Measurements from ENCODE around the gene RASSF9.

GRCh38 chr12:85883763-85884162, 47.6 kb upstream of the RASSF9 start:
- TF ChIP-seq, protein P1, sequence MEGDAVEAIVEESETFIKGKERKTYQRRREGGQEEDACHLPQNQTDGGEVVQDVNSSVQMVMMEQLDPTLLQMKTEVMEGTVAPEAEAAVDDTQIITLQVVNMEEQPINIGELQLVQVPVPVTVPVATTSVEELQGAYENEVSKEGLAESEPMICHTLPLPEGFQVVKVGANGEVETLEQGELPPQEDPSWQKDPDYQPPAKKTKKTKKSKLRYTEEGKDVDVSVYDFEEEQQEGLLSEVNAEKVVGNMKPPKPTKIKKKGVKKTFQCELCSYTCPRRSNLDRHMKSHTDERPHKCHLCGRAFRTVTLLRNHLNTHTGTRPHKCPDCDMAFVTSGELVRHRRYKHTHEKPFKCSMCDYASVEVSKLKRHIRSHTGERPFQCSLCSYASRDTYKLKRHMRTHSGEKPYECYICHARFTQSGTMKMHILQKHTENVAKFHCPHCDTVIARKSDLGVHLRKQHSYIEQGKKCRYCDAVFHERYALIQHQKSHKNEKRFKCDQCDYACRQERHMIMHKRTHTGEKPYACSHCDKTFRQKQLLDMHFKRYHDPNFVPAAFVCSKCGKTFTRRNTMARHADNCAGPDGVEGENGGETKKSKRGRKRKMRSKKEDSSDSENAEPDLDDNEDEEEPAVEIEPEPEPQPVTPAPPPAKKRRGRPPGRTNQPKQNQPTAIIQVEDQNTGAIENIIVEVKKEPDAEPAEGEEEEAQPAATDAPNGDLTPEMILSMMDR (IDR thresholded peaks at IDR 0.05; ENCODE audit: insufficient read depth, low read depth, low read length), result no peak
- TF ChIP-seq EZH2 (IDR thresholded peaks at IDR 0.05; ENCODE audit: insufficient read depth, low read length), result no peak
